OCI-LY7 (cell line): Measurements from ENCODE around the gene SPG7. TPM values are rescaled to one million over a fixed set of nuclear protein-coding genes. Genes with fewer than 3 reads are reported as not detected.

Experiments used
- BruUV-seq: library from RNA; stranded (reverse); fragments of 400-500 nt; replicated peaks from 2 replicates; lab custom pipeline; 2021; lab: Mats Ljungman, UMichigan
- CTCF ChIA-PET: fragments of 300-600 bp; sonication (Branson Sonifier 250); formaldehyde crosslinking; loops from one replicate; lab custom pipeline; 2022; ENCODE audit warnings: antibody characterized with exemption; ENCODE audit not compliant: unreplicated experiment; lab: Charles Lee
- POLR2A ChIA-PET: fragments of 300-600 bp; sonication (Branson Sonifier 250); formaldehyde crosslinking; loops from one replicate; lab custom pipeline; 2022; ENCODE audit warnings: antibody characterized with exemption; lab: Charles Lee
- DNase-seq: peaks from one replicate; pipeline ENCODE4 v3.0.0-alpha.2; 2015; ENCODE audit warnings: low spot score
- H2AFZ ChIP-seq: fragments of 200-600 bp; sonication (generic), shearing (Covaris generic); 2 replicates; pipeline ENCODE4 v1.6.1; 2014; ENCODE audit warnings: mild to moderate bottlenecking, antibody characterized with exemption, low read length, moderate library complexity
- H3K27ac ChIP-seq: fragments of 200-600 bp; sonication (generic); 2 replicates; pipeline ENCODE4 v1.5.1; 2014; ENCODE audit warnings: mixed run types, low read depth, mild to moderate bottlenecking, moderate library complexity, low read length, inconsistent platforms; ENCODE audit not compliant: poor library complexity, severe bottlenecking
- H3K36me3 ChIP-seq: fragments of 200-600 bp; sonication (generic); 2 replicates; pipeline ENCODE4 v1.6.1; 2014; ENCODE audit warnings: mild to moderate bottlenecking, antibody characterized with exemption, low read length, moderate library complexity, mixed read lengths; ENCODE audit not compliant: insufficient read depth
- H3K4me1 ChIP-seq: fragments of 200-600 bp; sonication (generic); 2 replicates; pipeline ENCODE4 v1.5.1; 2014; ENCODE audit warnings: mild to moderate bottlenecking, low read length; ENCODE audit not compliant: insufficient read depth, poor library complexity, severe bottlenecking
- H3K4me2 ChIP-seq: fragments of 200-600 bp; sonication (generic); 2 replicates; pipeline ENCODE4 v1.6.1; 2014; ENCODE audit warnings: mild to moderate bottlenecking, low read length
- H3K4me3 ChIP-seq: fragments of 200-600 bp; sonication (generic); 2 replicates; pipeline ENCODE4 v1.5.1; 2014; ENCODE audit warnings: mild to moderate bottlenecking, low read depth, low read length; ENCODE audit not compliant: poor library complexity, severe bottlenecking
- H3K79me2 ChIP-seq: fragments of 200-600 bp; sonication (generic); 2 replicates; pipeline ENCODE4 v1.6.1; 2016; ENCODE audit warnings: low read depth, mild to moderate bottlenecking, low read length, moderate library complexity, mixed read lengths; ENCODE audit not compliant: insufficient read depth
- H3K9me2 ChIP-seq: fragments of 200-600 bp; sonication (generic); 2 replicates; pipeline ENCODE4 v1.6.1; 2016; ENCODE audit warnings: mild to moderate bottlenecking, low read length, mixed read lengths; ENCODE audit not compliant: insufficient read depth
- H3K9me3 ChIP-seq: fragments of 200-600 bp; sonication (generic); 2 replicates; pipeline ENCODE4 v1.6.1; 2014; ENCODE audit warnings: mild to moderate bottlenecking, mixed run types, low read length, mixed read lengths
- H4K20me1 ChIP-seq: fragments of 200-600 bp; sonication (generic); 2 replicates; pipeline ENCODE4 v1.6.1; 2014; ENCODE audit warnings: mild to moderate bottlenecking, antibody characterized with exemption, low read length, moderate library complexity, mixed read lengths; ENCODE audit not compliant: insufficient read depth
- CTCF ChIP-seq: fragments of 200-600 bp; sonication (generic); conservative IDR thresholded peaks from 2 replicates; pipeline ENCODE4 v1.5.1; 2014; ENCODE audit warnings: mild to moderate bottlenecking, antibody characterized with exemption, low read length, moderate library complexity, mixed read lengths
- EZH2phosphoT487 ChIP-seq: fragments of 200-600 bp; sonication (generic); IDR thresholded peaks from 2 replicates; pipeline ENCODE4 v1.6.1; 2018; ENCODE audit warnings: low read depth, borderline replicate concordance, mild to moderate bottlenecking, mixed run types, antibody characterized with exemption, low read length, moderate library complexity, mixed read lengths
- intact Hi-C: fragments of 100-400 bp; cut with micrococcal nuclease; formaldehyde crosslinking; loops from one replicate; pipeline ENCODE4 v1.10.0; 2022; ENCODE audit not compliant: unreplicated experiment
- total RNA-seq, 2 experiments: library from RNA; depleted of rRNA in 1 of 2; stranded (reverse); fragments of >200 nt in 1 of 2; shearing (Covaris generic) in 1 of 2; gene quantifications; 2 replicates each; pipeline ENCODE4 v1.2.3, GENCODE V29; 2014 to 2022

Gene SPG7
- total RNA-seq, 2 experiments from 2014 or later = 92.7 to 121 TPM

GRCh38 chr16:89525146-89525913 lies 17.1 kb downstream of the SPG7 start:
- no peak for TF ChIP-seq EZH2phosphoT487
- peak; percentile 61 for TF ChIP-seq CTCF
- Histone ChIP-seq H3K4me1 (peaks cover 14% of the 10 kb centered on the region), H3K79me2 (no peaks in the 10 kb centered on the region), H2AFZ (no peak overlapping the region), H4K20me1 (no peaks in the 10 kb centered on the region), H3K36me3 (peaks cover 89% of the 10 kb centered on the region), H3K9me3 (no peaks in the 10 kb centered on the region), H3K27ac (peak overlapping the region; percentile 3), H3K9me2 (no peaks in the 10 kb centered on the region), H3K4me3 (no peak overlapping the region), H3K4me2 (0 out of 2 replicates have a peak overlapping the region, but pooled peaks have one; percentile 5)
- intact Hi-C loops = no loop called here
- CTCF ChIA-PET = interaction anchor here (0.5 kb wide), 1 partner anchor 211 kb away, joined by 3 read pairs; no protein-coding TSS in a partner anchor
- POLR2A ChIA-PET = interaction anchor here (0.6 to 0.8 kb wide), 2 partner anchors 18 to 24 kb away, joined by 4 to 7 read pairs; no protein-coding TSS in a partner anchor
- BruUV-seq = no TSS peak
- peak; percentile 26 for DNase-seq

DNA sequence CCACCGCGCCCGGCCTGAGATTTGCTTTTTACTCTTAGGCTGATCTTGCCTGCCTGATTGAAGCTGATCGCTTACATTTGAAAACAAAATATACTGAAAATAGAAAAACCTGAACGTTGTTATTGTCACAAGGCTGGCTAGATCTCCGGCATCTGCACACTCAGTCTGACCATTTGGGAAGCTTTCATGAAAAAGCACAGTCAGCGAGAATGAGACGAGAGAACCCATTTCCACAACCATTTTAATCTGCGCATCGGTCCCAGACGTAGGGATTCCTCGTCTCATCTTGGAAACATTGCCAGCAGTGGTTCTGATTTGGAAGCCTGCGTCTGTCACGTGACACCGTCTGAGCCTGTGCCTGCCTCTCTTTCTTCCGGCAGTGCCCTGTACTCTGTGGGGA lies 20.9 kb downstream of the SPG7 start:
- DNase-seq = no peak
- Histone ChIP-seq H3K4me1 (peaks cover 18% of the 10 kb centered on the region), H4K20me1 (no peaks in the 10 kb centered on the region), H3K79me2 (no peaks in the 10 kb centered on the region), H3K4me3 (no peak overlapping the region), H3K4me2 (no peak overlapping the region), H3K9me2 (no peaks in the 10 kb centered on the region), H3K9me3 (no peaks in the 10 kb centered on the region), H3K36me3 (peaks cover 89% of the 10 kb centered on the region), H2AFZ (no peak overlapping the region), H3K27ac (no peak overlapping the region)
- ChIA-PET POLR2A (interaction anchor here (0.6 kb wide), 2 partner anchors 14 to 22 kb away, joined by 3 read pairs; no protein-coding TSS in a partner anchor), CTCF (no interaction called here)
- TF ChIP-seq EZH2phosphoT487 = no peak
- TF ChIP-seq CTCF = no peak
- intact Hi-C loops = no loop called here
- no TSS peak for BruUV-seq
